Fibroblast of mammary gland (primary cell): Measurements from ENCODE around the gene COPG2.
A peak's percentile ranks its signal among the peaks of the same experiment; 100 is the strongest.
"Not testable (repeated sequence)": the region's sequence is repeated elsewhere in the genome, so short reads cannot be mapped to it uniquely, and the experiment has no call there.

Experiments used
- DNase-seq: peaks from one replicate; pipeline ENCODE4 v3.0.0-alpha.2; 2010; ENCODE audit warnings: low read depth
- H3K4me3 ChIP-seq: 2 replicates; pipeline ENCODE4 v1.5.1; 2011; ENCODE audit warnings: low read depth, mild to moderate bottlenecking, low read length, moderate library complexity; ENCODE audit not compliant: control insufficient read depth
- TF ChIP-seq, protein P1 (sequence below): conservative IDR thresholded peaks from 2 replicates; pipeline ENCODE4 v1.5.1; 2011; ENCODE audit warnings: low read depth, low read length, inconsistent platforms; ENCODE audit not compliant: control insufficient read depth, insufficient read depth

Gene COPG2

DNA sequence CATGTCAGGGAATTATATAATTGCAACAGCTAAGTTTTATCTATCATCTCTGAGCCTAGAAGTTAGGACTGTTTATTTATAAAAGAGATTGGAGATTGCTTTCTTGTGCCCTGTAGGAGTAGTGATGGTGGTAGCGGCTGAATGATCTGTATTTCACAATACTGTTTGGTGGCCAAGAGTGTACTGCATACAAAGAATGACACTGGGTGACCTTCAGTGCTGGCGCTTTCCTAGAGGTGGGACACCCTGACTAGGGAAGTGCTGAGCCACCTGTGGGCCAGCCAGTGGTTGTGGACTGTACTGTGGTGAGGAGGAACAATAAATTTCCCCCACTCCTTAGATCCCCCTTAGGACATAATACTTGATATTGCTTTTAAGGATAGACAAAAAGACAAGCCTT, 53.0 kb downstream of the COPG2 start:
- no peak overlapping the region for H3K4me3 ChIP-seq
- no peak for DNase-seq
- TF ChIP-seq, protein P1, sequence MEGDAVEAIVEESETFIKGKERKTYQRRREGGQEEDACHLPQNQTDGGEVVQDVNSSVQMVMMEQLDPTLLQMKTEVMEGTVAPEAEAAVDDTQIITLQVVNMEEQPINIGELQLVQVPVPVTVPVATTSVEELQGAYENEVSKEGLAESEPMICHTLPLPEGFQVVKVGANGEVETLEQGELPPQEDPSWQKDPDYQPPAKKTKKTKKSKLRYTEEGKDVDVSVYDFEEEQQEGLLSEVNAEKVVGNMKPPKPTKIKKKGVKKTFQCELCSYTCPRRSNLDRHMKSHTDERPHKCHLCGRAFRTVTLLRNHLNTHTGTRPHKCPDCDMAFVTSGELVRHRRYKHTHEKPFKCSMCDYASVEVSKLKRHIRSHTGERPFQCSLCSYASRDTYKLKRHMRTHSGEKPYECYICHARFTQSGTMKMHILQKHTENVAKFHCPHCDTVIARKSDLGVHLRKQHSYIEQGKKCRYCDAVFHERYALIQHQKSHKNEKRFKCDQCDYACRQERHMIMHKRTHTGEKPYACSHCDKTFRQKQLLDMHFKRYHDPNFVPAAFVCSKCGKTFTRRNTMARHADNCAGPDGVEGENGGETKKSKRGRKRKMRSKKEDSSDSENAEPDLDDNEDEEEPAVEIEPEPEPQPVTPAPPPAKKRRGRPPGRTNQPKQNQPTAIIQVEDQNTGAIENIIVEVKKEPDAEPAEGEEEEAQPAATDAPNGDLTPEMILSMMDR, result no peak

DNA sequence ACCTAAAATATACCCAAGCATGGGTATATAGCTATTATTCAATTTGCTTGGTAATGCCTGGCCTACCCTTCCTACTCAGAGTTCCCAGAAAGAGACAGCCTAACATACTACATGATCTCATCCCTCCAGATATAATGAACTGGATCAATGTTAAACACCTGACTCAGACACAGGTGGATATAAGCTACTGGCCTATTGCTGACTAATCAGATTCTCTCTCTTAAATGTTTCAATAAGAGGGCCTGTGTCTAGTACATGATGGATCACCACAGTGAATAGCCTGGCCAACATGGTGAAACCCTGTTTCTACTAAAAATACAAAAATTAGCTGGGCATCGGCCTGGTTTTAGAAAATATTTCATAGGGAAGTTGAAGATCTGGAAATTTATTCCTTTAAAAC, 54.1 kb downstream of the COPG2 start:
- TF ChIP-seq, protein P1, result no peak
- DNase-seq, result no peak
- H3K4me3 ChIP-seq, result no peak overlapping the region

DNA sequence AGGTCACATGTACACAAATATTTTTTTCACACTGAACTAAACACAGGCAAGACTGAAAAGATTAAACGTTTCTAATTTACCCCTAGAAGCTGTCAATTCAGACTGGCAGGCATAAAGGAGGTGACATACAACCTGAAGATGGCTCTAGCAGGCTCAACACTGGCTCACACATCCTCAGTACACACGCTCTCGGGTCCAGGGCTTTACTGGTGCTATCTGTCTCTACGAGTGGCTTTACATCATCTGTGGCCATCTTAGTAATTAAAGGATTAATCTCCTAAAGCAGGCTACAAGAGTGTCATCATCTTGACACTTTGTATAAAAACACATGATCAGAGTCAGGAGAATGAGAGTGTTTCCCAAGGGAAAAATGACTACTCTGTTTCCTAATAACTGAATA, 57.3 kb downstream of the COPG2 start:
- TF ChIP-seq, protein P1, result no peak

DNA sequence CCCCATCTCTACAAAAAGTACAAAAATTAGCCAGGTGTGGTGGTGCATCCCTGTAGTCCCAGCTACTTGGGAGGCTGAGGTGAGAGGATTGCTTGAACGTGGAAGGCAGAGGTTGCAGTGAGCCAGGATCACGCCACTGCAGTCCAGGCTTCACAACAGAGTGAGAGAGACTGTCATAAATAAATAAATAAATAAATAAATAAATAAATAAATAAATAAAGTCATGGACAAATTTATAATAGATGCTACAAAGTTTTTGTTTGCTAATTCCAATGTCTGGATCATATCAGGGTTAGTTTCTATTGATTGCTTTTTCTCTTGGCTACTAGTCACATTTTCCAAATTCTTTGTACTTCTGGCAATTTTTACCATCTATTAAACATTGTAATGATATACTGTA, 61.5 kb downstream of the COPG2 start:
- DNase-seq, H3K4me3 ChIP-seq: not testable (repeated sequence)

More for the DNA sequence above, 57.3 kb downstream of the COPG2 start:
- H3K4me3 ChIP-seq, result no peak overlapping the region
- DNase-seq, result no peak

DNA sequence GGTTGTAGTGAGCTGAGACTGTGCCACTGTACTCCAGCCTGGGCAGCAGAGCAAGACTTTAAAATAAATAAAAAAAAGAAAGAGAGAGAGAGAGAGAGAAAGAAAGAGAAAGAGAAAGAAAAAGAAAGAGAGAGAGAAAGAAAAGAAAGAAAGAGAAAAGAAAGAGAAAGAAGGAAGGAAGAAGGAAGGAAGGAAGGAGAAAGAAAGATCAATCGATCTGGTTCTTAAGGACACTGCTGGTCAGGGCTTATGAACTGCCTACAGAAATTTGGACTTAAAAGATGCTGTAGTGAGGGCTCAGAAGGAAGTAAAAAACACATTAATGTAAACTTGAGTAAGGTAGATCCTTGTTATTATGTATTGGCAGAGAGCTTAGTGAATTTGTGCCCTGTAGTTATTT, 62.4 kb downstream of the COPG2 start:
- no peak for DNase-seq

DNA sequence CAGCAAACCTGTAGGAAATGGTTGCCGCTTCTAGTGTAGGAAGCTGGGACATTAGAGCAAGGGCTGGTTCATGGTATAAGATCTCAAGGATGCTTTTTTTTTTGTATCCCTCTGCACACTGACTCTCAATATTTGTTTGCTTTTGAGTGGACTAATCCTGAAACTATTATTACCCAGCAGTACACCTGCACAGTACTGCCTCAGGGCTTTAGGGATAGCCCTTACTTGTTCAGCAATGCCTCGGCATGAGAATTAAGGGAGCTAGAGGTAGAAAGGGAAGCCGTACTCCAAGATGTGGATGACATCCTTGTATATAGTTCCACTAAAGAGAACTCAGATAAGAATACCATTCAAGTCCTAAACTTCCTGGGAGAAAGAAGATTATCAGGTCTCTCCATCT, 70.5 kb downstream of the COPG2 start:
- TF ChIP-seq, protein P1, result no peak
- no peak overlapping the region for H3K4me3 ChIP-seq
- DNase-seq, result no peak

More for the DNA sequence above, 62.4 kb downstream of the COPG2 start:
- no peak overlapping the region for H3K4me3 ChIP-seq
- TF ChIP-seq, protein P1, result no peak

DNA sequence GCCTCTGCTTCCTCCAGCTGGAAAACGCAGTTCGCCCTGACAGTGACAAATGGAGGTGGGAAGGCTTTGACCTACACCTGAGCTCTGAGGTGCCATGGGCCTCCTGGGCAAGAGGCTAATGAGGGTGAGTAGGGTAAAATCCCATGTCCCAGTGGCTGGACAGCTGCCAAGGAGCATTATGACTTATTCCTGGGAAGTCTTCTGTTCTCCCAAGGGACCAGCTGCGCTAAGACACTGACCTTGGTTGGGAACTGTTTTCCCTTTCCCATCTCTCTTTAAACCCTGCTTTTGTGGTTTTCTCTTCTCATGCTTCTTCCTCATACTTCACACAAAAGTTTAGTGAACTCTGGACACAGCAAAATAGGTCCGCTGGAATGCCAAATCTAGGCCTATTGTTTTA, 72.6 kb downstream of the COPG2 start:
- DNase-seq, result peak; percentile 31
- TF ChIP-seq, protein P1, result no peak
- H3K4me3 ChIP-seq, result no peak overlapping the region
